ENCODE results near the gene NR6A1.

DNA sequence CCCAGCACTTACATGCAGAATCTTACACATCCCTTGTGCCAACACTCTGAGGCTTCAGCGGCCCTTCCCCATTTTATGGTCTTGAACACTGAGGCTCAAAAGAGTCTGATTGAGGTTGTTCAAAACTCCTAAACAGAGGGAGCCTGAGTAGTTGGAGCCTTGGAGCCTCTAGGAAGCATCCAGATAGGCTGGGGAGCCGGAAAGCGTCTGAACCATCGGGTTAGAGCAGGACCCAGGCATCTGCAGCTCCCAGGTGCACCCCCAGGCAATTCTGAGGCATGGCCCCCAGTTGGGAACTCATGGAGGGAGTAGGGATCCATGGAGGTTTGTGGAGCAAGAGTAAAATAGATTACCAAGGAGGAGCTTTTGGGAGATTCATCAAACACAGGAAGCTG, 9.6 kb upstream of the NR6A1 start:
- TF ChIP-seq POLR2AphosphoS5 (IDR thresholded peaks at IDR 0.05; ENCODE audit: borderline replicate concordance, low read depth, low read length) (no peak), EZH2 (IDR thresholded peaks at IDR 0.05) (no peak)
